Measurements from ENCODE around the gene CD19. TPM values are rescaled to one million over a fixed set of nuclear protein-coding genes. Genes with fewer than 3 reads are reported as not detected.

CD19 gene
- total RNA-seq, 1 donor from 2014 or later, result not detected

DNA sequence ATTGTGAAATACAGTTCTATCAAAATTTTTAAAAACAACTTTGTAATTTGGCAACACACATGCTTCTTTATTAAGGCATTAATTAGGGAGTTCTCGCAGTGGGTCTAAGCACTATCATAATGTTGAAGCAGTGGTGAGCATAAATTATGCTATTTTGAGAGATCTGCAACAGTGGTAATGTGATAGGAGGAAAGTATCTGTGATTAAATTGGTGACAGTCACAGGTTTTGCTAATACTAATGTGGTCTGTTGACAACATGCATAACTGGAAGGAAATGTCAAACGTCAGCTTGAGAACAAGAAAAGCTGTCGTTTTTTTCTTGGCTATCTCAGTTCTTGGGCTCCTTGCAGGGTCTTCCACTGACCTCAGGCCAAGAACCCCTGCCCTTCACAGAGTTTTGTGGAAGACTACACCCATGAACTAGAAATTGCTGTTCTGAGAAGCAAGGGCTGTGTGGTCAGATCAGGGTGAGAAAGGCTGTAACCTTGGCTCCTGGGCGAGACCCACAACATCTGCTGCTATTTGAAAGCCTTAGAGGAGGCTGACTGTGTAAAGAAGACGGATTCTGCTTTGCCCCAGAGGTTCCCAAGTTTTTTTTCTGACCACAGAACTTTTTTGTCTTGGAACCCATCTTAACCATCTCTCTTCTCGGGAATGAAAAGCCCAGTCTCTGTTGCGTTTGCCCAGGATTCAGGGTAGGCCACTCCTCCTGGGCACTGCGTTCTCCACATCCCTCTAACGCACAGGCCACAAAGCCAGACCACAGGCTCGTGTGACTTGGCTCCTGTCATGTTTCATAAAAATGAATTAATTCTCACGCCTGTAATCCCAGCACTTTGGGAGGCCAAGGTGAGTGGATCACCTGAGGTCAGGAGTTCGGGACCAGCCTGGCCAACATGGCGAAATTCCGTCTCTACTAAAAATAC lies 39.5 kb upstream of the CD19 start:
- Mint-ChIP-seq H3K9me3 (no peaks in the 10 kb centered on the region), H3K4me1 (ENCODE audit: unreplicated experiment) (no peaks in the 10 kb centered on the region), H3K4me3 (no peak overlapping the region), H3K36me3 (no peaks in the 10 kb centered on the region), H3K27ac (no peak overlapping the region), H3K27me3 (no peaks in the 10 kb centered on the region)
- TF ChIP-seq, protein P1, sequence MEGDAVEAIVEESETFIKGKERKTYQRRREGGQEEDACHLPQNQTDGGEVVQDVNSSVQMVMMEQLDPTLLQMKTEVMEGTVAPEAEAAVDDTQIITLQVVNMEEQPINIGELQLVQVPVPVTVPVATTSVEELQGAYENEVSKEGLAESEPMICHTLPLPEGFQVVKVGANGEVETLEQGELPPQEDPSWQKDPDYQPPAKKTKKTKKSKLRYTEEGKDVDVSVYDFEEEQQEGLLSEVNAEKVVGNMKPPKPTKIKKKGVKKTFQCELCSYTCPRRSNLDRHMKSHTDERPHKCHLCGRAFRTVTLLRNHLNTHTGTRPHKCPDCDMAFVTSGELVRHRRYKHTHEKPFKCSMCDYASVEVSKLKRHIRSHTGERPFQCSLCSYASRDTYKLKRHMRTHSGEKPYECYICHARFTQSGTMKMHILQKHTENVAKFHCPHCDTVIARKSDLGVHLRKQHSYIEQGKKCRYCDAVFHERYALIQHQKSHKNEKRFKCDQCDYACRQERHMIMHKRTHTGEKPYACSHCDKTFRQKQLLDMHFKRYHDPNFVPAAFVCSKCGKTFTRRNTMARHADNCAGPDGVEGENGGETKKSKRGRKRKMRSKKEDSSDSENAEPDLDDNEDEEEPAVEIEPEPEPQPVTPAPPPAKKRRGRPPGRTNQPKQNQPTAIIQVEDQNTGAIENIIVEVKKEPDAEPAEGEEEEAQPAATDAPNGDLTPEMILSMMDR (conservative IDR thresholded peaks at IDR 0.05), result no peak
- no peak for DNase-seq (ENCODE audit: extremely low spot score, unreplicated experiment)

DNA sequence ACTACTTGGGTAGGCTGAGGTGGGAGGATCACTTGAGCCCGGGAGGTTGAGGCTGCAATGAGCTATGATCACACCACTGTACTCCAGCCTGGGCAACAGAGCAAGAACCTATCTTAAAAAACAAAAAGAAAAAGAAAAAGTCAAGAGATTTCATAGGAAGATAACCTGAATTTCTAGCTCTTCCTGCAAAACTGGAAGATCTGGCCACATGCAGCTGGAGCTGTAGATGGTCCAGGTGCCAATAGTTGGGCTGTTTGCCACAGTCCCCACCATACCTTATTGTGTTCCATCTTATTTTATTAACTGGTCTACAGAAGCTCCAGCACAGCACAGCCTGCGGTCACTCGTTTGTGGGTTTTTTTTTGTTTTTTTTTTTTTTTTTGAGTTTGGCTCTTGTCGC lies 38.5 kb upstream of the CD19 start:
- Mint-ChIP-seq H3K4me3 (no peak overlapping the region), H3K9me3 (no peaks in the 10 kb centered on the region), H3K36me3 (no peaks in the 10 kb centered on the region), H3K4me1 (ENCODE audit: unreplicated experiment) (no peaks in the 10 kb centered on the region), H3K27me3 (no peaks in the 10 kb centered on the region), H3K27ac (no peak overlapping the region)
- DNase-seq (ENCODE audit: extremely low spot score, unreplicated experiment), result no peak
- TF ChIP-seq, protein P1 (conservative IDR thresholded peaks at IDR 0.05), result no peak

DNA sequence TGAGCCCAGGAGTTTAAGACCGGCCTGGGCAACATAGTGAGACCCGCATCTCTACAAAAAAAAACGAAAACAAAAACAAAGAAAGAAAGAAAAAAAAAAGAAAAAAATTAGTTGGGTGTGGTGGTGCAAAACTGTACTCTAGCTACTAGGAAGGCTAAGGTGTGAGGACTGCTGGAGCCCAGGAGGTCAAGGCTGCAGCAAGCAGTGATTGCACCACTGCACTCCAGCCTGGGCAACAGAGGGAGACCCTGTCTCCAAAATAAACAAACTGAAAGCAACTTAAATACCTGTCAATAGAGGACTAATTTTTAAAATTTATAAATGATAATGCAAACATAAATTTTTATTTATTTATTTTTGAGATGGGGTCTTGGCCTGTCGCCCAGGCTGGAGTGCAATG lies 36.2 kb upstream of the CD19 start:
- H3K27ac Mint-ChIP-seq, result no peak overlapping the region
- H3K9me3 Mint-ChIP-seq, result no peaks in the 10 kb centered on the region
- no peaks in the 10 kb centered on the region for H3K36me3 Mint-ChIP-seq
- no peaks in the 10 kb centered on the region for H3K27me3 Mint-ChIP-seq
- no peak for DNase-seq (ENCODE audit: extremely low spot score, unreplicated experiment)
- H3K4me3 Mint-ChIP-seq, result no peak overlapping the region
- TF ChIP-seq, protein P1 (conservative IDR thresholded peaks at IDR 0.05), result no peak
- H3K4me1 Mint-ChIP-seq (ENCODE audit: unreplicated experiment), result no peaks in the 10 kb centered on the region

DNA sequence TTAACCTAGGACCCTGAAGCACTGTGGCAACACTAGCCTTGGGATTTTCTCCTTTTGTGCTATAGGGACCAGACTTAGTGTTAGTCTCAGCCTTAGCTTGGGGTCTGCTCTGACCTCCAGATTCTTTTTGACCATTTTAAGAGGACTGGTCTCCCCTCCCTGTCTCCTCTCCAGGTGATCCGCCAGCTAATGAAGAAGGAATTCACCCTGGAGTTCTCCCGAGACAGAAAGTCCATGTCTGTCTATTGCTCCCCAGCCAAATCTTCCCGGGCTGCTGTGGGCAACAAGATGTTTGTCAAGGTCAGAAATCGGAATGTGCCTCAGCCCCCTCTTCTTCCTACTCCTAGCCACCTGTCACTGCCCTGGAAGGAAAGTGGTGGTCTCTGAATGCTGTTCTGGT lies 33.9 kb upstream of the CD19 start:
- Mint-ChIP-seq H3K27me3 (no peaks in the 10 kb centered on the region), H3K36me3 (no peaks in the 10 kb centered on the region)

DNA sequence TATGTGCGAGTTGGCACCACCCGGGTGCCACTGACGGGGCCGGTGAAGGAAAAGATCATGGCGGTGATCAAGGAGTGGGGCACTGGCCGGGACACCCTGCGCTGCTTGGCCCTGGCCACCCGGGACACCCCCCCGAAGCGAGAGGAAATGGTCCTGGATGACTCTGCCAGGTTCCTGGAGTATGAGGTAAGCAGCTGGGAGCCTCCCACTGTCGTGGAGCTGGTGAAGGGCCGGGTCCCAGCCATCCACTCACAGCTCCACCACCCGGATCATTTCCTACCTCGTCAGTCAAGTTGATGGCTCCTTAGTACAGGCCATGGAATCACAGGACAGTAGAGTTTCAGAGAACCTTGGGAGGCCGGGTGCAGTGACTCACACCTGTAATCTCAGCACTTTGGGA lies 33.5 kb upstream of the CD19 start:
- DNase-seq (ENCODE audit: extremely low spot score, unreplicated experiment), result no peak
- no peaks in the 10 kb centered on the region for H3K9me3 Mint-ChIP-seq
- H3K27ac Mint-ChIP-seq, result no peak overlapping the region
- H3K4me3 Mint-ChIP-seq, result no peak overlapping the region
- no peaks in the 10 kb centered on the region for H3K36me3 Mint-ChIP-seq
- H3K4me1 Mint-ChIP-seq (ENCODE audit: unreplicated experiment), result no peaks in the 10 kb centered on the region
- TF ChIP-seq, protein P1 (conservative IDR thresholded peaks at IDR 0.05), result no peak
- no peaks in the 10 kb centered on the region for H3K27me3 Mint-ChIP-seq

More for the DNA sequence above, 33.9 kb upstream of the CD19 start:
- TF ChIP-seq, protein P1 (conservative IDR thresholded peaks at IDR 0.05), result no peak
- H3K4me1 Mint-ChIP-seq (ENCODE audit: unreplicated experiment), result no peaks in the 10 kb centered on the region
- no peak overlapping the region for H3K27ac Mint-ChIP-seq
- no peak for DNase-seq (ENCODE audit: extremely low spot score, unreplicated experiment)
- no peaks in the 10 kb centered on the region for H3K9me3 Mint-ChIP-seq
- H3K4me3 Mint-ChIP-seq, result no peak overlapping the region

Measured in type B pancreatic cell (in vitro differentiated cells).